Heart right ventricle (tissue), 16 donors: ENCODE measurements around the gene FAM83D. TPM values are rescaled to one million over a fixed set of nuclear protein-coding genes. Genes with fewer than 3 reads are reported as not detected.
A peak's percentile ranks its signal among the peaks of the same experiment; 100 is the strongest.

Experiments
- ATAC-seq, 8 donors: fragments of 200-7000 bp; cut with Tn5 transposase; one replicate each; pipeline ENCODE4 v1.9.1; 2020; ENCODE audit warnings: mild to moderate bottlenecking in 8 of 8, moderate library complexity in 8 of 8, moderate number of reproducible peaks in 1 of 8
- DNase-seq, 2 donors: peaks; one replicate each; pipeline ENCODE4 v3.0.0-alpha.2; 2020
- H3K27ac ChIP-seq, 10 donors: fragments of 200-600 bp; sonication (generic) in 2 of 10; one replicate each; pipeline versions ENCODE4 v1.5.0 to v1.8.0; 2020 to 2022; ENCODE audit warnings: mild to moderate bottlenecking in 3 of 10
- H3K27me3 ChIP-seq, 7 donors: fragments of 200-600 bp; one replicate each; pipeline ENCODE4 v1.8.0; 2021 to 2022; ENCODE audit warnings: mild to moderate bottlenecking in 2 of 7
- H3K36me3 ChIP-seq, 9 donors: fragments of 200-600 bp; sonication (generic) in 1 of 9; one replicate each; pipeline versions ENCODE4 v1.5.0 to v1.8.0; 2020 to 2022; ENCODE audit warnings: mild to moderate bottlenecking in 2 of 9
- H3K4me1 ChIP-seq, 9 donors: fragments of 200-600 bp; sonication (generic) in 1 of 9; one replicate each; pipeline versions ENCODE4 v1.5.0 to v1.8.0; 2020 to 2022; ENCODE audit warnings: mild to moderate bottlenecking in 4 of 9
- H3K4me3 ChIP-seq, 10 donors: fragments of 200-600 bp; sonication (generic) in 2 of 10; one replicate each; pipeline versions ENCODE4 v1.5.0 to v1.8.0; 2020 to 2022; ENCODE audit warnings: mild to moderate bottlenecking in 7 of 10, moderate library complexity in 2 of 10
- H3K9me3 ChIP-seq, 11 donors: fragments of 200-600 bp in 10 of 11; sonication (generic) in 2 of 11; one replicate each; pipeline versions ENCODE4 v1.5.0 to v1.8.0; 2013 to 2022; ENCODE audit warnings: mild to moderate bottlenecking in 2 of 11, control low read depth in 1 of 11, moderate library complexity in 1 of 11
- CTCF ChIP-seq, 9 donors: fragments of 200-600 bp; sonication (generic) in 2 of 9; IDR thresholded peaks; one replicate each; pipeline versions ENCODE4 v1.5.0 to v1.8.0; 2021 to 2022; ENCODE audit warnings: antibody characterized with exemption in 9 of 9, mild to moderate bottlenecking in 5 of 9, moderate library complexity in 1 of 9
- WGBS, 2 donors: extraction: QIAGEN DNeasy Blood & Tissue Kit; methylation state at CpG; one replicate each; pipeline ENCODE4 v1.1.7; 2013; ENCODE audit warnings: inconsistent platforms in 1 of 2; 5-methylcytosine and 5-hydroxymethylcytosine counted together
- intact Hi-C, 10 donors: fragments of 100-400 bp; cut with DNase I; formaldehyde crosslinking; loops; one replicate each; pipeline versions ENCODE4 v1.11.1 to v1.14.2; 2022
- polyA plus RNA-seq, 2 donors: library from polyadenylated mRNA; stranded (reverse); fragments of 200-250 nt; gene quantifications; one replicate each; pipeline ENCODE4 v1.2.3, GENCODE V29; 2013
- total RNA-seq, 10 donors: library from RNA; stranded (reverse); fragmentation: NEBNext Ultra II Directional in 3 of 10; extraction: Animal tissue kit (Norgen Biotek cat#: 25700) in 3 of 10; gene quantifications; one replicate each; pipeline versions ENCODE4 v1.2.1 to v1.2.4, GENCODE V29; 2021 to 2023
- donor health status: Arrhythmogenic right ventricular cardiomyopathy.
- donor health status: ischemic (EF 13 %, LVEDD 7.1; RV severe dilation, severe dysfunction).
- donor health status: healthy with polysubstance abuse.
- donor health status: DM: no; HTN: yes; CAD: no.
- donor health status: DM: no; HTN: no; CAD: no.
- donor health status: ischemic (EF 25% LVEDD 6.9; RV normal size, moderate dysfunction).
- donor health status: ischemic (EF 25% LVEDD 5.7; RV mildly dilated, moderate dysfunction).
- donor health status: healthy.
- donor health status: DM: yes; HTN: yes; CAD: no.
- donor health status: Ischemic cardiomyopathy.
- donor health status: ischemic (EF 35%, LVEDD 5.7; RV mildly dilated, moderate dysfunction).
- donor health status: nonischemic (EF 11% LVEDD 7.7; RV severe dilation, severe dysfunction).
- donor health status: DM: yes; HTN: yes; CAD: no.
- donor health status: PGD.
- donor health status: ischemic (EF 29% LVEDD 5.4; RV normal size, mild dysfunction).
- donor health status: nonischemic (EF 23%, LVEDD 6.1; RV moderate dilation, normal function).

FAM83D gene
- total and polyA plus RNA-seq, 12 donors, result 0.12 to 2.8 (median 0.46) TPM

GRCh38 chr20:38986663-38987062 lies 60.4 kb downstream of the FAM83D start:
- TF ChIP-seq CTCF (IDR thresholded peaks at IDR 0.05), result no peak
- peaks cover 0 to 63% (median 15%) of the 10 kb centered on the region in 9 donors for H3K36me3 ChIP-seq
- peak in 1 of 2 donors; percentile 10 for DNase-seq
- H3K4me3 ChIP-seq, result no peak overlapping the region
- H3K27me3 ChIP-seq, result no peaks in the 10 kb centered on the region
- intact Hi-C loops, result no loop called here
- no peaks in the 10 kb centered on the region for H3K9me3 ChIP-seq
- H3K27ac ChIP-seq, result peak overlapping the region in 3 of 10 donors; percentile 51 to 60 (median 54)
- peak in 6 of 8 donors; percentile 18 to 63 (median 32) for ATAC-seq
- H3K4me1 ChIP-seq, result peaks cover 5 to 34% (median 26%) of the 10 kb centered on the region in 9 donors
- 67 to 88% methylated on average over 2 of the region's 2 CpGs for WGBS, 2 donors

GRCh38 chr20:38987777-38988176 lies 61.6 kb downstream of the FAM83D start:
- intact Hi-C loops, result no loop called here
- 59 to 63% methylated on average over 4 of the region's 4 CpGs for WGBS, 2 donors
- peaks cover 5 to 34% (median 26%) of the 10 kb centered on the region in 9 donors for H3K4me1 ChIP-seq
- no peak for TF ChIP-seq CTCF (IDR thresholded peaks at IDR 0.05)
- DNase-seq (no peak), ATAC-seq (no peak)
- H3K9me3 ChIP-seq, result no peaks in the 10 kb centered on the region
- no peak overlapping the region for H3K4me3 ChIP-seq
- no peaks in the 10 kb centered on the region for H3K27me3 ChIP-seq
- H3K27ac ChIP-seq, result no peak overlapping the region
- H3K36me3 ChIP-seq, result peaks cover 0 to 70% (median 15%) of the 10 kb centered on the region in 9 donors

- intact Hi-C loops, result no loop called here
- 95 to 100% methylated on average over 1 of the region's 1 CpG for WGBS, 2 donors
- peaks cover 0 to 82% (median 24%) of the 10 kb centered on the region in 9 donors for H3K36me3 ChIP-seq
- H3K27ac ChIP-seq, result no peak overlapping the region
- H3K9me3 ChIP-seq, result no peaks in the 10 kb centered on the region
- H3K27me3 ChIP-seq, result no peaks in the 10 kb centered on the region
- H3K4me1 ChIP-seq, result peaks cover 5 to 23% (median 14%) of the 10 kb centered on the region in 9 donors
- no peak for DNase-seq
- no peak overlapping the region for H3K4me3 ChIP-seq
- no peak for TF ChIP-seq CTCF (IDR thresholded peaks at IDR 0.05)
- no peak for ATAC-seq
Observed at GRCh38 chr20:38990728-38991127, 64.5 kb downstream of the FAM83D start.

GRCh38 chr20:38991814-38992704 lies 65.8 kb downstream of the FAM83D start:
- DNase-seq (no peak), ATAC-seq (no peak)
- no peak overlapping the region for H3K4me3 ChIP-seq
- H3K27me3 ChIP-seq, result no peaks in the 10 kb centered on the region
- no peak overlapping the region for H3K27ac ChIP-seq
- peaks cover 0 to 92% (median 35%) of the 10 kb centered on the region in 9 donors for H3K36me3 ChIP-seq
- intact Hi-C loops, result no loop called here
- no peak for TF ChIP-seq CTCF (IDR thresholded peaks at IDR 0.05)
- no peaks in the 10 kb centered on the region for H3K9me3 ChIP-seq
- peaks cover 0 to 10% (median 1%) of the 10 kb centered on the region in 9 donors for H3K4me1 ChIP-seq
- 64 to 69% methylated on average over 5 of the region's 5 CpGs for WGBS, 2 donors
